Keratinocyte (primary cell): Measurements from ENCODE around the gene RAD18. TPM values are rescaled to one million over a fixed set of nuclear protein-coding genes. Genes with fewer than 3 reads are reported as not detected.

Experiments
- DNase-seq: peaks from one replicate; pipeline ENCODE4 v3.0.0-alpha.2; 2011; ENCODE audit warnings: low read depth, missing footprints, low spot score
- FAIRE-seq: peaks from 2 replicates; lab custom pipeline; 2011; peaks lifted over from hg19 to GRCh38; lab: Jason Lieb, UNC
- H2AFZ ChIP-seq: 2 replicates; pipeline ENCODE4 v1.6.0; 2012; ENCODE audit warnings: low read length, control low read depth, inconsistent platforms; ENCODE audit not compliant: control insufficient read depth
- H3K27ac ChIP-seq: 2 replicates; pipeline ENCODE4 v1.5.1; 2011; ENCODE audit warnings: low read length; ENCODE audit not compliant: control insufficient read depth, insufficient read depth
- H3K27me3 ChIP-seq: 3 replicates; pipeline ENCODE4 v1.6.0; 2011; ENCODE audit warnings: low read length; ENCODE audit not compliant: control insufficient read depth, insufficient read depth; ENCODE audit errors: extremely low read depth
- H3K36me3 ChIP-seq, 2 experiments: 2 replicates in 1 of 2; 3 replicates in 1 of 2; pipeline ENCODE4 v1.5.1; 2011; ENCODE audit warnings: low read length in 2 of 2, mild to moderate bottlenecking in 1 of 2; ENCODE audit not compliant: control insufficient read depth in 2 of 2, insufficient read depth in 2 of 2; ENCODE audit errors: extremely low read depth in 1 of 2
- H3K4me1 ChIP-seq: 3 replicates; pipeline ENCODE4 v1.5.1; 2011; ENCODE audit warnings: low read length; ENCODE audit not compliant: control insufficient read depth, insufficient read depth; ENCODE audit errors: extremely low read depth
- H3K4me2 ChIP-seq: 3 replicates; pipeline ENCODE4 v1.6.0; 2011; ENCODE audit warnings: low read depth, low read length; ENCODE audit not compliant: control insufficient read depth, insufficient read depth; ENCODE audit errors: extremely low read depth
- H3K4me3 ChIP-seq, 3 experiments: fragments of 200-600 bp in 1 of 3; sonication (generic) in 1 of 3; 2 replicates in 2 of 3; 3 replicates in 1 of 3; pipeline ENCODE4 v1.5.1; 2011 to 2016; ENCODE audit warnings: low read length in 3 of 3, mild to moderate bottlenecking in 3 of 3, control low read depth in 2 of 3, inconsistent platforms in 1 of 3, low read depth in 1 of 3, mixed read lengths in 1 of 3, mixed run types in 1 of 3, moderate library complexity in 1 of 3; ENCODE audit not compliant: control insufficient read depth in 2 of 3, insufficient read depth in 2 of 3; ENCODE audit errors: extremely low read depth in 1 of 3
- H3K79me2 ChIP-seq: 2 replicates; pipeline ENCODE4 v1.6.0; 2012; ENCODE audit warnings: low read length; ENCODE audit not compliant: control insufficient read depth, insufficient read depth
- H3K9ac ChIP-seq: 3 replicates; pipeline ENCODE4 v1.6.0; 2011; ENCODE audit warnings: low read length; ENCODE audit not compliant: control insufficient read depth, insufficient read depth; ENCODE audit errors: extremely low read depth
- H3K9me1 ChIP-seq: 3 replicates; pipeline ENCODE4 v1.6.0; 2011; ENCODE audit warnings: low read length; ENCODE audit not compliant: control insufficient read depth, insufficient read depth; ENCODE audit errors: extremely low read depth
- H3K9me3 ChIP-seq: 2 replicates; pipeline ENCODE4 v1.5.1; 2012; ENCODE audit warnings: low read depth, low read length; ENCODE audit not compliant: control insufficient read depth
- H4K20me1 ChIP-seq: 3 replicates; pipeline ENCODE4 v1.6.0; 2011; ENCODE audit warnings: low read length; ENCODE audit not compliant: control insufficient read depth, insufficient read depth; ENCODE audit errors: extremely low read depth
- EZH2 ChIP-seq: IDR thresholded peaks from one replicate; pipeline ENCODE4 v1.6.1; 2012; ENCODE audit warnings: inconsistent platforms, mild to moderate bottlenecking, low read length, moderate library complexity
- dilution Hi-C: fragments of 300-500 bp; cut with MboI; formaldehyde crosslinking; loops from one replicate; pipeline ENCODE4 v1.7.0; 2020; ENCODE audit warnings: low sequenced_read_pairs; ENCODE audit not compliant: extremely low pct_ligation_motif_present
- polyA plus RNA-seq, 5 experiments: library from polyadenylated mRNA; depleted of rRNA in 3 of 5; stranded (reverse) in 3 of 5; stranded (forward) in 1 of 5; unstranded in 1 of 5; fragments of >200 nt; gene quantifications; 1 replicate in 1 of 5; 2 replicates in 3 of 5; 3 replicates in 1 of 5; pipeline versions ENCODE4 v1.2.1 to v1.2.3, GENCODE V29; 2011 to 2012; ENCODE audit warnings: missing spikeins in 2 of 5, low read depth in 1 of 5, low replicate concordance in 1 of 5
- TF ChIP-seq, protein P1 (sequence below), 3 experiments: IDR thresholded peaks in 1 of 3; conservative IDR thresholded peaks in 1 of 3; optimal IDR thresholded peaks in 1 of 3; 2 replicates in 2 of 3; 3 replicates in 1 of 3; pipeline versions ENCODE3 to v1.5.1; 2011; ENCODE audit warnings: low read length in 3 of 3, mild to moderate bottlenecking in 3 of 3, moderate library complexity in 2 of 3, control low read depth in 1 of 3, inconsistent platforms in 1 of 3; ENCODE audit not compliant: insufficient read depth in 2 of 3; ENCODE audit errors: extremely low read depth in 1 of 3

RAD18 gene
- polyA plus RNA-seq, 1 donor (not counting 4 experiments of a cell fraction or from before 2014, with no cell fraction given) = 16.0 TPM

DNA sequence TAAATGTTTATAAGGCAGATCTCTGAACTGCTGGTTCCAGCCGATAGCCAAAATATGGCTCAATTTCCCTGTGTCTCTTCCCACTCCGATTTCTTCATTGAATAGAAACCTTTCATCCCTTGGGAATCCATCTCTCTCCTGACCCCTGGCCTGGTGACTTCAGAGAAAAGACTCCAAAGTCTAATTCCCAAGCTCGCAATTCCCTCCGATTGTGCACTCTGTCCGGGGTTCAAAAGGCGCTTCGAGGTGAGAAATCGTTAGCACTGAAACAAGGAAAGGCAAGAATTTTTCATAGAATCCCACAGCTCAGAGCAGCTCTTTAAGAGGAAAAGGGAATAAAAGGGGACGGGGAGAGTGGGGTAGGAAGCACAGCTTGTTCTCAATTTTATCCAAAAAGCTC lies 18.4 kb upstream of the RAD18 start:
- dilution Hi-C loops = loop anchor here (25.0 kb wide), 1 partner anchor 331 kb away; no protein-coding TSS in a partner anchor
- Histone ChIP-seq H3K4me3 (no peak overlapping the region), H3K4me2 (no peak overlapping the region), H3K27ac (no peak overlapping the region), H3K9ac (no peak overlapping the region), H3K9me3 (no peaks in the 10 kb centered on the region), H3K79me2 (no peaks in the 10 kb centered on the region), H3K36me3 (no peaks in the 10 kb centered on the region), H3K27me3 (peaks cover 4% of the 10 kb centered on the region), H3K9me1 (no peaks in the 10 kb centered on the region), H4K20me1 (no peaks in the 10 kb centered on the region), H2AFZ (no peak overlapping the region), H3K4me1 (no peaks in the 10 kb centered on the region)
- TF ChIP-seq EZH2 = no peak
- TF ChIP-seq, protein P1, sequence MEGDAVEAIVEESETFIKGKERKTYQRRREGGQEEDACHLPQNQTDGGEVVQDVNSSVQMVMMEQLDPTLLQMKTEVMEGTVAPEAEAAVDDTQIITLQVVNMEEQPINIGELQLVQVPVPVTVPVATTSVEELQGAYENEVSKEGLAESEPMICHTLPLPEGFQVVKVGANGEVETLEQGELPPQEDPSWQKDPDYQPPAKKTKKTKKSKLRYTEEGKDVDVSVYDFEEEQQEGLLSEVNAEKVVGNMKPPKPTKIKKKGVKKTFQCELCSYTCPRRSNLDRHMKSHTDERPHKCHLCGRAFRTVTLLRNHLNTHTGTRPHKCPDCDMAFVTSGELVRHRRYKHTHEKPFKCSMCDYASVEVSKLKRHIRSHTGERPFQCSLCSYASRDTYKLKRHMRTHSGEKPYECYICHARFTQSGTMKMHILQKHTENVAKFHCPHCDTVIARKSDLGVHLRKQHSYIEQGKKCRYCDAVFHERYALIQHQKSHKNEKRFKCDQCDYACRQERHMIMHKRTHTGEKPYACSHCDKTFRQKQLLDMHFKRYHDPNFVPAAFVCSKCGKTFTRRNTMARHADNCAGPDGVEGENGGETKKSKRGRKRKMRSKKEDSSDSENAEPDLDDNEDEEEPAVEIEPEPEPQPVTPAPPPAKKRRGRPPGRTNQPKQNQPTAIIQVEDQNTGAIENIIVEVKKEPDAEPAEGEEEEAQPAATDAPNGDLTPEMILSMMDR (optimal IDR thresholded peaks at IDR 0.05 in 1 of 3, IDR thresholded peaks at IDR 0.05 in 1 of 3, conservative IDR thresholded peaks at IDR 0.05 in 1 of 3; ENCODE audit: extremely low read depth in 1 of 3, insufficient read depth in 2 of 3, low read length in 3 of 3) = no peak
- no peak for DNase-seq
- no peak for FAIRE-seq

DNA sequence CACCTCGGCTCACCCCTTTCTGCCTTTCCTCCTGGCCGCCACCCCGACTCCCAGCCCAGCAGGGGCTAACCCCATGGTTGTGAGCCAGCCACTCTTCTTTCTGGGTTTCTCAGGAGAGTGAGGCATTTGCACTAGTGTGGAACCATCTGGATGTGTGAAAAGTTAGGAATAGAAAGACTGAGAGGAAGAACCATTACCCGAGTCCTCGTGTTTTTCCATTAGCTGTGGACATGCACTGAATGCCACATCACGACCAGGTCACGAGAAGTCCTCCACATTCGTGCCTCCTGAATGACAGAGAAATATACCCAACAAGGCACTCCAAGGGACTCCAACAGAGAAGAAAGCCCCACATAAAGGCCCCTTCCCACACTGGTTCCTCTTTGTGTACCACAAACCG lies 18.0 kb upstream of the RAD18 start:
- no peak for FAIRE-seq
- dilution Hi-C loops = loop anchor here (25.0 kb wide), 1 partner anchor 331 kb away; no protein-coding TSS in a partner anchor
- H3K4me3 ChIP-seq = no peak overlapping the region
- no peaks in the 10 kb centered on the region for H3K9me3 ChIP-seq
- H2AFZ ChIP-seq = no peak overlapping the region
- no peaks in the 10 kb centered on the region for H3K9me1 ChIP-seq
- no peak overlapping the region for H3K4me2 ChIP-seq
- no peaks in the 10 kb centered on the region for H3K4me1 ChIP-seq
- no peak for TF ChIP-seq EZH2
- TF ChIP-seq, protein P1 (optimal IDR thresholded peaks at IDR 0.05 in 1 of 3, IDR thresholded peaks at IDR 0.05 in 1 of 3, conservative IDR thresholded peaks at IDR 0.05 in 1 of 3; ENCODE audit: extremely low read depth in 1 of 3, insufficient read depth in 2 of 3, low read length in 3 of 3) = no peak
- no peak overlapping the region for H3K9ac ChIP-seq
- no peak for DNase-seq
- peaks cover 4% of the 10 kb centered on the region for H3K27me3 ChIP-seq
- H4K20me1 ChIP-seq = no peaks in the 10 kb centered on the region
- no peaks in the 10 kb centered on the region for H3K79me2 ChIP-seq
- H3K36me3 ChIP-seq = no peaks in the 10 kb centered on the region
- H3K27ac ChIP-seq = no peak overlapping the region
